OCI-LY3 (cell line): Measurements from ENCODE around the gene DEGS2.

Experiments used
- H2AFZ ChIP-seq: fragments of 200-600, 300-600 bp; shearing (Covaris generic); 2 replicates; pipeline ENCODE4 v1.6.0; 2014; ENCODE audit warnings: antibody characterized with exemption, low read depth, low read length
- H3K27ac ChIP-seq: fragments of 200-600, 300-600 bp; sonication (generic); 2 replicates; pipeline ENCODE4 v1.5.1; 2014; ENCODE audit warnings: mild to moderate bottlenecking, low read length, moderate library complexity, mixed read lengths
- H3K27me3 ChIP-seq: fragments of 200-600, 300-600 bp; sonication (generic); 2 replicates; pipeline ENCODE4 v1.6.1; 2014; ENCODE audit warnings: low read depth, low read length, mixed read lengths
- H3K36me3 ChIP-seq: fragments of 200-600, 300-600 bp; sonication (generic); replicated peaks from 2 replicates; pipeline ENCODE3; 2014; ENCODE audit warnings: low read depth, low read length, mixed read lengths
- H3K4me1 ChIP-seq: fragments of 300-600, 200-600 bp; sonication (generic); 2 replicates; pipeline ENCODE4 v1.6.1; 2014; ENCODE audit warnings: low read length, mixed read lengths
- H3K4me2 ChIP-seq: fragments of 200-600, 300-600 bp; sonication (generic); 2 replicates; pipeline ENCODE4 v1.6.1; 2014; ENCODE audit warnings: low read length, mixed read lengths
- H3K4me3 ChIP-seq: fragments of 300-600, 200-600 bp; sonication (generic); 2 replicates; pipeline ENCODE4 v1.5.1; 2014; ENCODE audit warnings: antibody characterized with exemption, mild to moderate bottlenecking, low read length, moderate library complexity
- H3K79me2 ChIP-seq: fragments of 300-600, 200-600 bp; shearing (Covaris generic); 2 replicates; pipeline ENCODE4 v1.6.1; 2014; ENCODE audit warnings: mild to moderate bottlenecking, low read length, mixed read lengths
- H3K9ac ChIP-seq: fragments of 300-600, 200-600 bp; shearing (Covaris generic); 2 replicates; pipeline ENCODE4 v1.6.0; 2014; ENCODE audit warnings: mild to moderate bottlenecking, low read length, moderate library complexity
- H3K9me3 ChIP-seq: fragments of 200-600, 300-600 bp; shearing (Covaris generic); 2 replicates; pipeline ENCODE4 v1.6.1; 2014; ENCODE audit warnings: low read length, mixed read lengths; ENCODE audit not compliant: insufficient read depth
- H4K20me1 ChIP-seq: fragments of 200-600, 300-600 bp; sonication (generic); 2 replicates; pipeline ENCODE4 v1.6.1; 2016; ENCODE audit warnings: low read length, mixed read lengths; ENCODE audit not compliant: insufficient read depth
- CTCF ChIP-seq: fragments of 200-600, 300-600 bp; sonication (generic); IDR thresholded peaks from 2 replicates; pipeline ENCODE4 v1.5.1; 2014; ENCODE audit warnings: antibody characterized with exemption, low read length, low read depth
- EZH2phosphoT487 ChIP-seq: fragments of 200-600 bp; shearing (Covaris generic); IDR thresholded peaks from 2 replicates; pipeline ENCODE4 v1.6.1; 2018; ENCODE audit warnings: antibody characterized with exemption, mixed run types, low read depth

DEGS2 gene

DNA sequence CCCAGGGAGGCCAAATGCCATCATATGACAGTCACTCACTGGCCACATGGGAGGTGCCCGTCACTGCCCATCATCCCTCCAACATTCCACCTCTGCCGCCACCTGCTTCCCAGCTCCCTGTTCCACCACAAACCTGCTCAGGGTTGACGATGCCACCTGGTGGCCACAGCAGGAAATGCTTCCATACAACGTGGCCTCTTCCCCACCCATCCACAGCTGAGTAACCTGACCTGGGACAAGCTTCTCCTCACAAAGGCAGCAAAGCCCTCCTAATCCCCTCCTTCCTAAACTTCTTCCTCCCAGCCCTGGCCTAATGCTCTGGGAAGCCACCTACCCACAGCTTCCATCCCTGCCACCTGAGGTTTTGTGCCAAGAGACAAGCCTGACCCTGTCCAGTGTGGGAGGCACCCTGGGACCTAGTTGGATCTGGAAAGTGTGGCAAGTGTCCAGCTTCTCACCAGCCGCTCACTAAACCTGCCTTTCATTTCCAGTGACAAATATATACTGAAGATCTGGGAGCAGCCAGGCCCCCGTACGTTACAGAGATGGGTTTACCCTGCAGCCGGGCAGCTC is 4.3 kb downstream of the DEGS2 start:
- Histone ChIP-seq H3K27me3 (no peaks in the 10 kb centered on the region), H3K79me2 (no peaks in the 10 kb centered on the region), H3K9me3 (no peaks in the 10 kb centered on the region), H2AFZ (no peak overlapping the region), H3K9ac (no peak overlapping the region), H3K36me3 (no peaks in the 10 kb centered on the region), H3K4me1 (peaks cover 8% of the 10 kb centered on the region), H3K4me3 (no peak overlapping the region), H4K20me1 (no peaks in the 10 kb centered on the region), H3K4me2 (no peak overlapping the region), H3K27ac (no peak overlapping the region)
- TF ChIP-seq EZH2phosphoT487 (no peak), CTCF (peak; percentile 73)

GRCh38 chr14:100153560-100153959 is 5.9 kb downstream of the DEGS2 start:
- Histone ChIP-seq H3K27ac (no peak overlapping the region), H3K36me3 (no peaks in the 10 kb centered on the region)
- TF ChIP-seq EZH2phosphoT487 = no peak
- no peak for TF ChIP-seq CTCF

GRCh38 chr14:100152091-100152490 is 7.4 kb downstream of the DEGS2 start:
- H3K4me3 ChIP-seq = no peak overlapping the region
- no peaks in the 10 kb centered on the region for H3K27me3 ChIP-seq
- H3K79me2 ChIP-seq = no peaks in the 10 kb centered on the region
- no peak overlapping the region for H3K9ac ChIP-seq
- H3K27ac ChIP-seq = no peak overlapping the region
- H3K9me3 ChIP-seq = no peaks in the 10 kb centered on the region
- no peaks in the 10 kb centered on the region for H3K36me3 ChIP-seq
- H4K20me1 ChIP-seq = no peaks in the 10 kb centered on the region
- no peak overlapping the region for H2AFZ ChIP-seq
- TF ChIP-seq EZH2phosphoT487 = no peak
- TF ChIP-seq CTCF = no peak
- peaks cover 9% of the 10 kb centered on the region for H3K4me1 ChIP-seq
- H3K4me2 ChIP-seq = no peak overlapping the region

More at GRCh38 chr14:100153560-100153959, 5.9 kb downstream of the DEGS2 start:
- Histone ChIP-seq H3K27me3 (no peaks in the 10 kb centered on the region), H3K9me3 (no peaks in the 10 kb centered on the region), H2AFZ (no peak overlapping the region), H3K79me2 (no peaks in the 10 kb centered on the region), H3K4me3 (no peak overlapping the region), H3K4me2 (no peak overlapping the region), H3K4me1 (peaks cover 8% of the 10 kb centered on the region), H4K20me1 (no peaks in the 10 kb centered on the region), H3K9ac (no peak overlapping the region)

- Histone ChIP-seq H2AFZ (no peak overlapping the region), H3K4me3 (no peak overlapping the region), H3K9ac (no peak overlapping the region), H3K9me3 (no peaks in the 10 kb centered on the region), H4K20me1 (no peaks in the 10 kb centered on the region), H3K4me1 (peaks cover 11% of the 10 kb centered on the region), H3K4me2 (no peak overlapping the region), H3K27ac (no peak overlapping the region), H3K27me3 (no peaks in the 10 kb centered on the region), H3K36me3 (no peaks in the 10 kb centered on the region), H3K79me2 (no peaks in the 10 kb centered on the region)
- TF ChIP-seq CTCF (no peak), EZH2phosphoT487 (no peak)
Measured at GRCh38 chr14:100150932-100151587, 8.4 kb downstream of the DEGS2 start.
